Stimulated activated naive CD4-positive, alpha-beta T cell treated with Interleukin-2 at 50 U/mL for 16 hours (primary cell): ENCODE results near the gene HS3ST4.

Experiments
- DNase-seq: peaks from one replicate; lab custom pipeline; 2025; lab: John Stamatoyannopoulos, UW

HS3ST4 gene

DNA sequence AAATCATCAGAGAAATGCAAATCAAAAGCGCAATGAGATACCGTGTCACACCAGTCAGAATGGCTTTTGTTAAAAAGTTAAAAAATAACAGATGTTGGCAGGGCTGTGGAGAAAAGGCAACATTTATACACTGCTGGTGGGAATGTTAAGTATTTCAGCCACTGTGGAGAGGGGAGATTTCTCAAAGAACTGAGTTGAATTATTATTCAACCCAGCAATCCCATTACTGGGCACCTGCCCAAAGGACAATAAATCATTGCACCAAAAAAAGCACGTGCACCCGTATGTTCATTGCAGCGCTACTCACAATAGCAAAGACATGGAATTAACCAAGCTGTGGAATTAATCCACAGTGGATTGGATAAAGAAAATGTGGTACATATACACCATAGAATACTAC lies 204.7 kb downstream of the HS3ST4 start:
- no peak for DNase-seq

GRCh38 chr16:25897702-25898101 lies 205.9 kb downstream of the HS3ST4 start:
- no peak for DNase-seq

DNA sequence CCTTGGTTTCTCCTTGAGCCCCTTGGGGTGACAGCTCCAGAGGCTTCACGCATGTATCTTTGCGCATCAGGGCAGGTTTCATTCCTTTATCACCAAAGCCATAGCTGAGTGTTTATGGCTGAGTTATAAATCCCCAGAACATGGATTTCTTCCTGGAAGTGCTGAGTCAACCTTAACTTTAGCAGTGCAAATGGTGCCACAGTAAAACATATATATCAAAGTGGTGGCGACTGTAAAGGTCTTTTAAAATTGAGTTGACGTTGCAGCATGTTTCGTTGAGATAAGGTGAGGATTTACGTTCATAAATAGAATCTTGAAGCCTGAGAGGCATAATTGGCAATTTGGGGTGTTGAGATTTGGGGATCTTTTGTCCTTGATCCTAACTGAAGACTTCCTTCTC lies 214.1 kb downstream of the HS3ST4 start:
- DNase-seq: no peak

GRCh38 chr16:25910971-25911370 lies 219.2 kb downstream of the HS3ST4 start:
- DNase-seq: no peak

GRCh38 chr16:25912321-25912720 lies 220.6 kb downstream of the HS3ST4 start:
- DNase-seq: no peak

DNA sequence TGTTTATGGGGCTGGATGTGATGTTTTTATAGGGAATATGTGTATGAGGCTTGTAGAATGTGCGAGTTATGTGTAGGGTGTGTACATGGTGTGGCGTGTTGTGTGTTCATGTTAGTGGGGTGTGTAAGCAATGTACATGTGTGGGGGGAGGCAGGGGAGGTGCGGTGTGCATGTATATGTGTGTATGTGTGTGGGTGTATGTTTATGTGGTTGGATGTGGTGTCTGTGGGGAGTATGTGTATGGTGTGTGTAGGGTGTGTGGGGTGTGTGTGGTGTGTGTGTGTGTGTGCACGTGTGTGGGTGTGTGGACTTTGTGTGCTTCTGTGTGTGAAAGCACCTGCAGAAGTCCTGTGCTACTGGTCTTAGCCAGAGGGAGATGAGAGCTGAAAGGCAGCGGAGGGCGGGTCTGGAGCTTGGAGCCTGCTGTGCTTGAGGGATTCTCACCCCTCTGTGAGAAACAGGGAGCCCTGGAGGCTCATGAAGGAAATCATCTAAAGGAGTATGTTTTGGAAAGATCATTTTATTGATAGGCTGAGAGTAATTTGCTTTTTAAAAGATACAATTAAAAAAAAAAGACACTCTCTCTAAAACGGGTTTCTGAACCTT lies 222.7 kb downstream of the HS3ST4 start:
- DNase-seq: no peak

GRCh38 chr16:25916037-25916436 lies 224.3 kb downstream of the HS3ST4 start:
- no peak for DNase-seq

DNA sequence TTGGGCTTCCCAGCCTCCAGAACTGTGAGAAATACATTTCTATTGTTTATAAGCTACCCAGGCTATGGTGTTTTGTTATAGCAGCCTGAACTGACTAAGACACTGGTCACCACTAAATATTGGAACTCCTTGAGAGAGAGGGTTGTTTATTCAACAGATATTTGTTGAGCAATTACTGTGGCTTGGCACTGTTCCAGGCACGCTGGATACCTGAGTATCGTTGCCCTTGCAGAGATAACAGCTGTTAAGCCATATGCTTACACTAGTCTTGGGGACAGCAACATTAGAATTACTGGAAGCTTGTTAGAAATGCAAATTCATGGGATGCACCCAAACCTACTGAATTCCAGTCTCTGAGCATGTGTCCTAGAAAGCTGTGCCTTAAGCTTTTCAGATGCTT lies 230.7 kb downstream of the HS3ST4 start:
- DNase-seq: no peak

DNA sequence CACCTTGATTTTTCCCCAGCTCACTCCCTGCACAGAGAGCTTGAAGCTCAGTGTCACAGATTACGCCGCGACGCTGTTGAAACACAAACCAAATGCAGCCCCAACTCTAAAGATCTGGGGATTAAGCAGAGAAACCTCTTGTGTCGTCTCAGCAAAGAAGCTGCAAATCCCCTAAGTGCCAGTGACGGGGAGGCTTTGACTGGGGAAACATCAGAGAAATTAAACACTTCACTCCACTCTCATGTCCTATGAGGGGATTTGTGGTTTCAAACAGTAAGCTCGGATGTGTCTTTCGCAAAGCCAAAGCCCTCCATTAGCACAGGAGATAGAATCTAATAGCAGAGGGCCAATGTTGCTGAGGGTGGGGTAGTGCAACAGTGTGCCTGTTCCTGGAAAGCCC lies 233.7 kb downstream of the HS3ST4 start:
- no peak for DNase-seq

DNA sequence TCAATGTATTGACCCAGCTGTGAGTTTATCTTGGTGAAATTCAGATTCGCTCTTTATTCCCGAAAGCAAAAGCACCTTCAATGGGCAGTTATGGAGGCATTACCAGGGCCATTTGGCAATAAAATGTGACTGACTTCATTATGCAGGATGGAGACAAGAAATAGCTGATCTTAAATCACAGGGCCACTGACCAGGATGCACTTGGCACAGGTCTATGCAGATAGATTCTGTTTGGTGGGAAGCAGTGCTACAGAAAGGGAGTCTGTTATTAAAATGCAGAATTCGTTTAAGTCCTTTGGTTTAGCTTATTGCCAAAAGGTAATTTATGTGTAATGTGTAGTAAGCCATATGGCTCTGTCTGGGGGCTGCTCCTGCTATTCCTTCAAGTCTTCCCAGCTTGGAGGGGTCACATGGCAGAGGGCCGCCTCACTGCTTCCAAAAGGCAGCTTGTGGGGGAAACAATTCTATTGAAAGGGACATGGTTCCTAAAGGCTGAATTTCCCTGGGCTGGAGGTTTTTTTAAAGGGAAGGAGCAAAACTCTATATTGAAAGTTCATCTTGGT lies 239.8 kb downstream of the HS3ST4 start:
- DNase-seq: no peak

DNA sequence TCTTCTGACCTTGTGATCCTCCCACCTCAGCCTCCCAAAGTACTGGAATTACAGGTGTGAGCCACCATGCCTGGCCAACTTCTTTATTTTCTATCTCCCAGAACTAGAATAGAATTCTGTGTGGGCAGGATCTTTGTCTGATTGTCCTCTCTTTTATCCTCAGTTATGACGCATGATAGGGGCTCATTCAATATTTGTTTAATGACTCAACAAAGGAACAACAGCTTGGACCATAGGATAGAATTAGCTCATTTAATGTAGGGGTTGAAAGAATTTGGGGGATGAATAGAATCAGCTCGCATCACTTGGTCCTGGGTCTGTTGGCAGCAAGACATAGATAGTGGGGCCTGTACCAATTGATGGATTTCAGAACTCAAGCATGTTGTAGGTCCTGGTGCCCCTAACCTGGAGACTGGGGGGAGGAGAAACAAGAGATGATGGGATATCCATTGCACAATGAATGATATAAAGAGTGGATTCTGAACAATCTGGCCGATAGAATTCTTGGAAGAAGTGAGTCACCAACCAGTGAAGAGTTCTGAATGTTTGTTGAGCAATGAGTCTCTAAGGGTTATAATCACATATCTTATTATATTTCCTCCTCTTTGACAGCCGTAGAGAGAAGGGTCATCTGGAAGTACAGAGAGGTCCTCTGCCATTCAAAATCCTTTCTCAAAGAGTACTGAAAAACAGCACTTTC lies 250.2 kb downstream of the HS3ST4 start:
- DNase-seq: no peak

- DNase-seq: no peak
Measured at GRCh38 chr16:25950586-25951281, 259.0 kb downstream of the HS3ST4 start.

GRCh38 chr16:25951999-25952398 lies 260.2 kb downstream of the HS3ST4 start:
- DNase-seq: no peak

DNA sequence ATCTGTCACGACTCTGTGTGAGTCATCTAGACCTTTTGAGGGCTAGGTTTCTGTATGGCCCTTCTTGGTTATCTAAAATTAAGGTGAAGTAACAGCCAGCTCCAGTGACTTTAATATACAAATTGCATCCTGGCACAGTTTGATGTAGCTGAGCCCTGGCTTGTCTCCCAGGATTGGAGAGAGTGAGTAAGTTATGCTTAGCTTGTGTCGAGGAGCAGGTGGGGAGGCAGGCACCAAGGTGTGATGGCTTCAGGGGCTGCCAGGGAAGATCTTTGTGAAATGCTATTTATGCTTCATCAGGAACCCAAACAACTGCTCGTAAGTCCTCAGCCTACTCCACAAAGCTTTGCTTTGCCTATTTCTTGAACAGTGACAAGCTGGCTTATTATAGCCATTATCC lies 261.2 kb downstream of the HS3ST4 start:
- DNase-seq: no peak

- no peak for DNase-seq
Measured at GRCh38 chr16:25957707-25958106, 265.9 kb downstream of the HS3ST4 start.

GRCh38 chr16:25959221-25959620 lies 267.5 kb downstream of the HS3ST4 start:
- DNase-seq: no peak

DNA sequence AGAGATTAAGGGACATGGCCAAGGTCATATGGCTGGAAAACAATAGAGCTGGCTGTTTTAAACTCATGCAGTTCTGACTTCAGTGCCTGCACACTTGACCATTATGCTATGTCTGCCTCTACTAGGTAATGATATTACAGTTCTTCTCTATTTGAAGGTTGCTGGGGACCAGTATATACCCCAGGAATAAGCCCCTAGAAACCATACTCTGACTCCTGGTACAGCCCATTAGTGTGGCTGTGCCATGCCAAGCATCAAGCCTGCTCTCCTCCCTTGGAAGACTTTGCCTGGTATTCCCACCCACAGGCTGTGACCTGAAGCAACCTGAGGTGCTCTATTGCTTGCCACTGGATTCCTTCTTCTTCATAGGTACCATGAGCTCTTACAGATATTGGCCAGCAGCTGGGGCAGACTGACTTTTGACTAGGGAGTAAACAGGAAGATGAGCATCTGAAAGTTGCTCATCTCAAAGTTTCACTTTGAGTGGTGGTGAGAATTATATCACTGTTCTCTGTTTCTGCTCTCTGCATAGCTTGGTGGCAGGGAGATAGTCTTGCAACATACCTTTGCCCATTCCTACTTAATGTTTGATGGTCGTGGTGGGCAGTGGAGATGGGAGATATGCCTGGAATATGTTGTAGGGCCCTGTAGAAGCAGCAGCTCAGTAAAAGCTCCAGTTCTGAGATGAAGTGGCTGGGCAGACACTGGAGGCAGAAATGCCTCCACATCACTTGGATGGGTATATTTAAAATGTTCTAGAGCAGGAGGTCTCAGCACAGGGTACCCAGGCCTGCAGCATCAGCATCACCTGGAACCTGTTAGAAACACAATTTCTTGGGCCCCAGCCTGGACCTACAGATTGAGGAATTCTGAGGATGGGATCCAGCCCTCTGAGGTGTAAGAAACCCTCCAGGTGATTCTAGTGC lies 274.7 kb downstream of the HS3ST4 start:
- no peak for DNase-seq

DNA sequence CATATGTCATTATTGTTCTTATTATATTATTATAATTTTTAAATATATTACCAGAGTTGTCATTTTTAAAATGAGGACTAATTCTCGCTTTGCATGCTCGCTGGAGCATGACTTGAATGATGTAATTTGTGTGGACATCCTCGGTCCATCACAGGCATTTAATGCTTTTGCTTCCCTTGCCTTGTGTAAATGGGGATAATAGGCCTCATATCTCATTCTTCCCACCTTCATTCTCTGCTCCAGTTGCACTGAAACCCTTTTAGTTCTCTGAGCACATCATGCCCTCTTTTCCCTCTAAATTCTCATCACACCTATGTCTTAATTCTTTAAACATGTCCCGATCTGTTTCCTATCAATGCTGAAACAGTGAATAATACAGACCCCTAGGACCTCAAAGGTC lies 285.4 kb downstream of the HS3ST4 start:
- no peak for DNase-seq

- DNase-seq: no peak
Measured at GRCh38 chr16:25978218-25978617, 286.5 kb downstream of the HS3ST4 start.

GRCh38 chr16:25988084-25988483 lies 296.3 kb downstream of the HS3ST4 start:
- no peak for DNase-seq

- DNase-seq: no peak
Measured at GRCh38 chr16:25988882-25989281, 297.1 kb downstream of the HS3ST4 start.

- DNase-seq: no peak
Measured at GRCh38 chr16:25996052-25996451, 304.3 kb downstream of the HS3ST4 start.
